Esophagus (tissue), 2 donors: ENCODE results near the gene PDGFA. TPM values are rescaled to one million over a fixed set of nuclear protein-coding genes. Genes with fewer than 3 reads are reported as not detected.

Source experiments
- H3K27ac ChIP-seq, 2 donors: one replicate each; pipeline ENCODE4 v1.5.1; 2013; ENCODE audit warnings: low read depth in 2 of 2, mild to moderate bottlenecking in 2 of 2, inconsistent platforms in 1 of 2, low read length in 1 of 2, moderate library complexity in 1 of 2
- H3K27me3 ChIP-seq, 2 donors: one replicate each; pipeline ENCODE4 v1.6.1; 2013; ENCODE audit warnings: low read length in 2 of 2, control low read depth in 1 of 2, mild to moderate bottlenecking in 1 of 2; ENCODE audit not compliant: insufficient read depth in 2 of 2, control insufficient read depth in 1 of 2
- H3K36me3 ChIP-seq, 2 donors: one replicate each; pipeline ENCODE4 v1.6.1; 2013; ENCODE audit warnings: low read length in 1 of 2; ENCODE audit not compliant: control insufficient read depth in 2 of 2, insufficient read depth in 2 of 2
- H3K4me1 ChIP-seq, 2 donors: one replicate each; pipeline ENCODE4 v1.6.1; 2013; ENCODE audit warnings: low read length in 1 of 2; ENCODE audit not compliant: control insufficient read depth in 2 of 2, insufficient read depth in 2 of 2
- H3K4me3 ChIP-seq, 2 donors: one replicate each; pipeline ENCODE4 v1.5.1; 2013; ENCODE audit warnings: low read length in 2 of 2, mild to moderate bottlenecking in 2 of 2, low read depth in 1 of 2, moderate library complexity in 1 of 2
- H3K9me3 ChIP-seq, 2 donors: one replicate each; pipeline ENCODE4 v1.6.1; 2013; ENCODE audit warnings: mild to moderate bottlenecking in 2 of 2, low read depth in 1 of 2, low read length in 1 of 2, moderate library complexity in 1 of 2; ENCODE audit not compliant: control insufficient read depth in 2 of 2, insufficient read depth in 1 of 2
- WGBS, 2 donors: extraction: QIAGEN DNeasy Blood & Tissue Kit; methylation state at CpG; one replicate each; pipeline ENCODE4 v1.1.7; 2013; 5-methylcytosine and 5-hydroxymethylcytosine counted together
- polyA plus RNA-seq, 2 donors: library from polyadenylated mRNA; stranded (reverse); fragments of 200-250 nt; gene quantifications; one replicate each; pipeline ENCODE4 v1.2.3, GENCODE V29; 2013
- donor health status: healthy with polysubstance abuse.
- donor health status: Bipolar disorder and iron deficiency.

PDGFA gene
- polyA plus RNA-seq, 2 donors, result 5.5 to 6.1 TPM

- Histone ChIP-seq H3K27me3 (no peaks in the 10 kb centered on the region), H3K27ac (peak overlapping the region in 1 of 2 donors; percentile 39), H3K36me3 (no peaks in the 10 kb centered on the region), H3K4me1 (peaks cover 2 to 7% of the 10 kb centered on the region in 2 donors), H3K4me3 (no peak overlapping the region), H3K9me3 (peaks cover 0 to 5% of the 10 kb centered on the region in 2 donors)
- 77 to 79% methylated on average over 19 to 20 of the region's 21 CpGs for WGBS, 2 donors
These were observed 48.3 kb downstream of the PDGFA start for GRCh38 chr7:471191-471865.

GRCh38 chr7:469563-469961, 50.1 kb downstream of the PDGFA start:
- H3K27me3 ChIP-seq, result no peaks in the 10 kb centered on the region
- H3K4me3 ChIP-seq, result no peak overlapping the region
- H3K36me3 ChIP-seq, result no peaks in the 10 kb centered on the region
- H3K4me1 ChIP-seq, result peaks cover 4 to 7% of the 10 kb centered on the region in 2 donors
- WGBS, 2 donors, result 88 to 94% methylated on average over 17 of the region's 17 CpGs
- peaks cover 0 to 5% of the 10 kb centered on the region in 2 donors for H3K9me3 ChIP-seq
- no peak overlapping the region for H3K27ac ChIP-seq

- H3K27me3 ChIP-seq, result no peaks in the 10 kb centered on the region
- H3K27ac ChIP-seq, result no peak overlapping the region
- no peaks in the 10 kb centered on the region for H3K36me3 ChIP-seq
- no peak overlapping the region for H3K4me3 ChIP-seq
- 70 to 72% methylated on average over 16 of the region's 16 CpGs for WGBS, 2 donors
- H3K4me1 ChIP-seq, result peaks cover 5 to 7% of the 10 kb centered on the region in 2 donors
- H3K9me3 ChIP-seq, result peaks cover 0 to 5% of the 10 kb centered on the region in 2 donors
These were observed 50.7 kb downstream of the PDGFA start for GRCh38 chr7:468681-469562.

- Histone ChIP-seq H3K9me3 (peaks cover 0 to 5% of the 10 kb centered on the region in 2 donors), H3K27ac (no peak overlapping the region), H3K27me3 (no peaks in the 10 kb centered on the region), H3K36me3 (no peaks in the 10 kb centered on the region), H3K4me3 (no peak overlapping the region), H3K4me1 (peaks cover 5 to 7% of the 10 kb centered on the region in 2 donors)
- WGBS, 2 donors, result 88 to 93% methylated on average over 5 of the region's 5 CpGs
These were observed 51.6 kb downstream of the PDGFA start for GRCh38 chr7:467856-468545.

GRCh38 chr7:467393-467828, 52.2 kb downstream of the PDGFA start:
- H3K4me1 ChIP-seq, result peaks cover 5 to 7% of the 10 kb centered on the region in 2 donors
- peaks cover 0 to 5% of the 10 kb centered on the region in 2 donors for H3K9me3 ChIP-seq
- 82 to 85% methylated on average over 3 of the region's 3 CpGs for WGBS, 2 donors
- no peak overlapping the region for H3K27ac ChIP-seq
- H3K27me3 ChIP-seq, result no peaks in the 10 kb centered on the region
- H3K4me3 ChIP-seq, result no peak overlapping the region
- no peaks in the 10 kb centered on the region for H3K36me3 ChIP-seq

- Histone ChIP-seq H3K9me3 (peaks cover 0 to 5% of the 10 kb centered on the region in 2 donors), H3K27ac (no peak overlapping the region), H3K36me3 (no peaks in the 10 kb centered on the region), H3K4me1 (peaks cover 4 to 5% of the 10 kb centered on the region in 2 donors), H3K27me3 (no peaks in the 10 kb centered on the region), H3K4me3 (no peak overlapping the region)
- WGBS, 2 donors, result 92% methylated on average over 9 of the region's 9 CpGs
These were observed 53.0 kb downstream of the PDGFA start for GRCh38 chr7:466465-467191.

- Histone ChIP-seq H3K4me1 (peaks cover 0 to 5% of the 10 kb centered on the region in 2 donors), H3K4me3 (no peak overlapping the region), H3K27me3 (no peaks in the 10 kb centered on the region), H3K27ac (no peak overlapping the region), H3K36me3 (no peaks in the 10 kb centered on the region), H3K9me3 (peaks cover 0 to 5% of the 10 kb centered on the region in 2 donors)
- WGBS, 2 donors, result 77 to 79% methylated on average over 17 of the region's 17 CpGs
These were observed 53.8 kb downstream of the PDGFA start for GRCh38 chr7:465710-466400.

- Histone ChIP-seq H3K27me3 (no peaks in the 10 kb centered on the region), H3K4me1 (peaks cover 0 to 5% of the 10 kb centered on the region in 2 donors), H3K36me3 (no peaks in the 10 kb centered on the region), H3K4me3 (no peak overlapping the region), H3K9me3 (peaks cover 0 to 5% of the 10 kb centered on the region in 2 donors), H3K27ac (no peak overlapping the region)
- 50 to 53% methylated on average over 34 of the region's 34 CpGs for WGBS, 2 donors
These were observed 54.9 kb downstream of the PDGFA start for GRCh38 chr7:464454-465401.
